GM19397 (cell line): Measurements from ENCODE around the gene YBX1.
"Not testable (repeated sequence)": the region's sequence is repeated elsewhere in the genome, so short reads cannot be mapped to it uniquely, and the experiment has no call there.

Experiments used
- ATAC-seq: cut with Tn5 transposase; IDR thresholded peaks from one replicate; pipeline ENCODE4 v1.9.1; 2021; ENCODE audit warnings: mild to moderate bottlenecking, moderate library complexity; ENCODE audit not compliant: unreplicated experiment

Gene YBX1

GRCh38 chr1:42748021-42748420 lies 65.8 kb downstream of the YBX1 start:
- ATAC-seq = no peak

- no peak for ATAC-seq
These were observed 66.5 kb downstream of the YBX1 start for GRCh38 chr1:42748461-42749410.

- ATAC-seq = no peak
These were observed 67.8 kb downstream of the YBX1 start for GRCh38 chr1:42750041-42750440.

- ATAC-seq = not testable (repeated sequence)
These were observed 69.4 kb downstream of the YBX1 start for GRCh38 chr1:42751511-42752070.

DNA sequence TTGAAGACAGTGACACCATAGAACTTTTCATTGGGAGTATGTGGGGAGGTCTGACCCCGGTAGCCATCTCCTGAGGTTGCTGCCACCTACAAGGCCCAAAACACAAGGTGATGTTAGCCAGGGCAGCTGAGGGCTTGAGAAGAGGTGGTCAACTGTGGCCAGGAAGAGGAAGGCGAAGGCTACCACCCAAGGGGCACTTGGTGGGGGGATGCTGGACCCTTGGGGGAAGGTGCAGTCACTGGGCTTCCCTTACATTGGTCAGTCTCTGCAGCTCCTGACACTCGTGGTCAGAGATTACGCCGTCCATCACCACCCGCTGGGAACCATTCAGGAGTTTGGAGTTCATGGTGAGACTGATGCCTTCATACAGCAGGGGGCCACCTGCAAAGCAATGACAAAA lies 70.1 kb downstream of the YBX1 start:
- ATAC-seq = no peak

DNA sequence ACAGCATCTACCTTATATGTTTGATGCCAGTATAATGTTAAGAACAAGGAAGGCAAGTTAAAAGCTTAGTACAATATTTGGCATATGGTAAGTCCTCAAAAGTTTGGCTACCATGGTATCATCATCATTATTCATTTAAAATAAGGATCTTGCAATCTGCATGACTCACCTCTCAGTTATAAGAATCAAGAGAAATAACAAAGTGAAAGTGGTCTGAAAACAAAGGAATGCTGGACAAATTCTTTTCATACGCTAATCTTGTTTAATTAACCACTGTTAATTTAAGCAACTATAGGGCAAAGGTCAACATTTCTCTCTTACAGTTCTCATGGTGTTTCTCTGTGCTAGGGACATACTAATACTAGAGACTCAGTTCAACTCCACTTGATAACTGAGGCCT lies 70.9 kb downstream of the YBX1 start:
- no peak for ATAC-seq
